NCI-H2107 treated with DMSO at 0.1 percent for 48 hours (cell line): ENCODE results near the gene FMNL2.

Source experiments
- DNase-seq: peaks from one replicate; lab custom pipeline; 2025; ENCODE audit not compliant: unreplicated experiment; lab: John Stamatoyannopoulos, UW

The FMNL2 gene

DNA sequence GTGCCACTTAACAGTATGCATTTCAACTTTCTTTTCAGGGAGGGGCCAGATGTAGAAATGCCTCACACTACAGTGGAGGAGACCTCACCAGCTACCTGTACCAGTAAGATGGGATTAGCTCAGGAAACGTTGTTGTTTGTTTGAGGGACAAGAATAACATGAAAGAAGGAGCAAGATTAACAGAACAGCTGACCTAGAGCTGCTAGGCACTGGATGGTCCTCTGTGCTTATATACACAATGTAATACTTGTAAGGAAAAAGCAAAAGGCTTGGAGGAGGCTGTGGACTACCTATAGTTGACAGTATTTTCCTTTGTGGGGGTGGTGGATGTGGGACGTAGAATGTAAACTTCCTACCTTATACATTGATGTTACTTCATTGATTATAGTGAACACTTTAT lies 154.4 kb downstream of the FMNL2 start:
- DNase-seq, result no peak

- DNase-seq, result no peak
Measured at GRCh38 chr2:152490686-152491455, 155.9 kb downstream of the FMNL2 start.

DNA sequence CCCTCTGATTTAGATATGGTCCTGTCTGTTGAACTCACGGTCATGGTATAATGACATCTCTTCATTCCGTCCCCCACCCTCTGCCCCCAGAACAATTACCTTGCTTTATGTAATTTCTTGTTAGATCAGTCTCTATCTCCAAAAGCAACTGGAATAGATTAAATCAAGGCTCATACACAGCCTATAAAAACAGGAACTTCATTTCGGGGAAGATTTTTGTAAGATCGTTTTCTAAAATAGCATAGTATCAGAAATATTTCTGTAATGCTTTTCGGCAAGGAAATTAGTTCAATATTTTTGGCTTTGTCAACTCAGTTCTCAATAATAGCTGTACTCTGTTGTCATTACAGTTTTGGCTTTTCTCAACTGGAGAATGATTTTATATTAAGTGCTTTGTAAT lies 157.2 kb downstream of the FMNL2 start:
- DNase-seq, result no peak

DNA sequence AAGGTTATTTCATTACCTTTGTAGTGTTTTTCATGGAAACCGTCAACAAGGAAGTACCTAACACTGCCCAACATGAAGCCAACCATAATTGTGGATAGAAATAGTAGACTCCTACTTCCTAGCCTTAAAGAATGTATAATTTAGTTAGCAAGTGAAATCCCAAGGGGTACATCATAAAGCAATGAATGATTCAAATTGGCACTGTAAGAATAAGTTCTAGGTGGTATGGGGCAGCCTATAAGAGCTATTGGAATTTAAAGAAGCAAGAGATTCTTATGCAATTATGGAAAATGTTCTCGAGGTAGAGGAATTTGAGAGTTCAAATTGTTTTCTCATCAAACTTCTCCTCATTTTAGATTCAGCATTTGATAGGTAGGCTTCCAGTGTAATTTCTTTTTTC lies 157.9 kb downstream of the FMNL2 start:
- no peak for DNase-seq

- DNase-seq, result no peak
Measured at GRCh38 chr2:152493417-152493816, 158.4 kb downstream of the FMNL2 start.

GRCh38 chr2:152493945-152494528 lies 159.1 kb downstream of the FMNL2 start:
- DNase-seq, result no peak

GRCh38 chr2:152496371-152496770 lies 161.4 kb downstream of the FMNL2 start:
- DNase-seq, result no peak

GRCh38 chr2:152497481-152498052 lies 162.6 kb downstream of the FMNL2 start:
- no peak for DNase-seq

GRCh38 chr2:152499331-152499816 lies 164.4 kb downstream of the FMNL2 start:
- no peak for DNase-seq

DNA sequence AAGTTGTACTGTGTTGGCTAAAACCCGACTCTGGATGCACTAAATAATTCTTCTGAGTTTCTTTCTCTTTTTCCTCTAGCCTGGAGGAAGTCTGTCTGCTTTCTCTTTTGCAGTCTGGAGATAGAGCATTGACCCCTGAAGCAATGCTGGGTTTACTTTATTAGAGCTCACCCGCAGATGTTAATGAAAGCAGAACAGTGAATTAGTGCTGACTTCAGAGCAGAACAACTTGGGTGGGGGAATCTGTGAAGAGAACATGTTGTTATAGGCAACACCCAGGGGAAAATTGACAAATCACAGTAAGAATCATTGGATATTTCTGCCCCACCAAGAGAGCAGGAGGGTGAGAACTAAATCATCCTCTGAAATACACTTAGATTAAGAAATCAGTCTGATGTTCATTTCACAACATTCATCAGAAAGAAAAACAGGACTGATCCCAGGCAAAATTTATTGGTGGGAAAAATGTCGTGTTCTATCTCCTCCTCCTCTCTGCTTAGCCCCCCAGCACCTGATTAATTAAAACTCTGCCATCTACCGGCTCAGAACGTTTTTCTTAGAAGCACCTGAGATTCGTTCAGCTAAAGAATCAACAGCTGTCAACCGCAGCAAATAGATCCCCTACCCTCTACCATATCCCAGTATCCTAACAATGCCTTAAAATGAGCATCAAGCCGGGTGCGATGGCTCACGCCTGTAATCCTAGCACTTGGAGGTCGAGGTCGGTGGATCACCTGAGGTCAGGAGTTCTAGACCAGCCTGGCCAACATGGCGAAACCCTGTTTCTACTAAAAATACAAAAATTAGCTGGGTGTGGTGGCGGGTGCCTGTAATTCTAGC lies 165.1 kb downstream of the FMNL2 start:
- no peak for DNase-seq

DNA sequence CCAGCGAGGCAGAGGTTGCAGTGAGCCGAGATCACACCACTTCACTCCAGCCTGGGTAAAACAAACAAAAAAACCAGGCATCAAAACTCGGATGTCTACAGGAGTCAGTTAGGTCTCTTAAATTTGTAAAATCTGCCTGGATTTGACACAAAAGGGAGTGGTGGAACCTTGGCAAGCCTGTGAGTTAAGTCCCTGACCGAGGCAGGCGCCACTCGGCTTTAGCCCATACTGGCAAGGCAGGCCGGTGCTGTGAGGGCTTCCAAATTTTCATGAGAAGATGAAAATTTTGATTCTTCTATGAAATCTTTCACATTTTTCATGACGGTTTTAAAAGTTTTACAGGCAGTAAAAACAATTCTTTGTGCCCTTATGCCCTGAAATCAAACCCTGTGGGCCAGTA lies 165.8 kb downstream of the FMNL2 start:
- no peak for DNase-seq

DNA sequence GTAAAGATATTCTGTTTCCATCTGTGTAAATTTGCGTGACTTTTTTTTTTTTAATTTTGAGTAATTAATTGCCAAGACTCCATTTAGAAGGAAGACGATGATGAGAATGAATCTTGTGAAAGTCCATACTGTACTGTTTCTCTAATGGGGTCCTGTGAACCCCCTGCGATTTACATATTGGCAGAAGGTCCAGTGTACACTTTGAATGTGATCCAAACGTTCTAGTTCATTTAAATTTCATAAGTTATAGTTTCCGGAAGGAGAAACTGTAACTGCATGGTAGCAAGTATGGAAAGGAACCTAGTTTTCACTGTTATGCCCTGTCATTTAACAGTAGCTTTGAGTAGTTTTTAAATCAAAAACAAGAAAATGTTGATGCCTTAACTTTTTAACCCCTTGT lies 166.7 kb downstream of the FMNL2 start:
- DNase-seq, result no peak

GRCh38 chr2:152504618-152505017 lies 169.6 kb downstream of the FMNL2 start:
- DNase-seq, result no peak

DNA sequence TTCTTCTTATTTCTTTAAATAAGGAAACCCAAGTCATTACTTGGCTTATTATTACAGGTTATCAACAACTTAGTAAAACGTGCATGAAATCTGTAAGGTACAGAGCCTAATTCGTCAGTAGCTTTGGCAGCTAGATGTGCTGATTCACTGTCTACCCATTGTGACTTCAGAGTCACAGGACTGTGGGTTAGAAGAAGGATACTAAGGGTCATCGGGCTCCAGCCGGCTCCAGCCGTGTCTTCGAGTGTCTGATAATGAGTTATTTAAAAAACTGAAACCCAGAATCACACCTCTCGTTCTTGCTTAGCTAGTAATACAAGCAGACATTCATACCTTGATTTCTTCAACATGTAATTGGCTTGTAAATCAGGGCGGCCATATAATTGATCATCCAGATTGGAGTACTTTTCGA lies 170.5 kb downstream of the FMNL2 start:
- no peak for DNase-seq

DNA sequence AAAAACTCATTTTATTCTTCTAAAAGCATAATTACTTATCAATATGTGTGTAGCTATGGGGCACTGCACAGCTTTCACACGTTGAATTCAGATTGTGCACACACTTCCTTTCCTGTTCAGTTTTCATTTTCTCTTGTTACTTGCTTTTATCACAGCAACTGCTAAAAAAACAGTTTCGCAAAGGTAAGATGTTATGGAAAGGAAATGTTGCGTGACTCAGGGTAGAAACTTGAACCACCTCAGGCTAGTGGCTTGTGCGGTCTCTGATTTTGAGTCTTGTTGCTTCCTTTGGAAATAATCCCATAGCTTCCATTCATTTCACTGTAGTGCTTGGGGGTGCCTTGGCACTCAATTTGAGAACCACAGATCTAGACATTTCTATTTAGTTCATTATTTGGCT lies 171.9 kb downstream of the FMNL2 start:
- no peak for DNase-seq

- DNase-seq, result no peak
Measured at GRCh38 chr2:152507907-152508306, 172.9 kb downstream of the FMNL2 start.

DNA sequence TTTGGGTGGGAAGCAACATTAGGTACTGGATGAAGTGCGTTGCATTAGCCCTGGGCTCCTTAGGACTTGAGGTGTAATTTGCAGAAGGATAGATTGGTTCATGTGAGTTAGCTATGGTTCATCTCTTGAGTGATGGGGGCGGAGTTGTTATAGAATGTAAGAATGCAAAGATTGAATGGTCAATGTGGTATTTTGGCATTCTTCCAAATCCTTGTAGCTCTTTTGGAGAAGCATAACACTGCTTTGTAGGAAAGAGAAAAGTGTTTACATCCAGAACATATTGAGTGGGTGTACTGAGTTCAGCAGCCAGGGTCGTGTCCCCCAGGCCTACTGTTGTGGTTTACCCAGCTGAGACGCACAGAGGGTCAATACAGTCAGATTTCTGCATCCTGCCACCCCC lies 173.5 kb downstream of the FMNL2 start:
- no peak for DNase-seq

- DNase-seq, result no peak
Measured at GRCh38 chr2:152509772-152510491, 175.0 kb downstream of the FMNL2 start.

DNA sequence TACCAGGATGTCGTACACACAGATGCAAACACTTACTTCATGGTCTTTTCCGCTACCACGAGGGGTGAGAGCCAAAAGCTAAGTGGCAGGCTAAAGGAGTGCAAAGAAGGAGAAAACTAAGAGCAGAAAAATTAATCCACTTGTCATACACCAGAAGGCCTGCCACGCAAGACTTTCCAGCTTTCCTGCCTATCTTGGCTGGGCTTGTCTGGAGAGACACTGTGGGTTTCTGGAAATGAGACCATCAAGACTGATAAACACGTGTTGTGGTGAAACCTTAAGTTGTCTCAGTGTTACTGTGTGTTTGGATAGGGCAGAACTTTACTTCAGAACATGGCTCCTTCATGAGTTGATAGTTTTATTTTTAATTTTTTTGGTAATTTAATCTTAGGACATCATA lies 175.6 kb downstream of the FMNL2 start:
- DNase-seq, result no peak

- no peak for DNase-seq
Measured at GRCh38 chr2:152511981-152512380, 177.0 kb downstream of the FMNL2 start.

GRCh38 chr2:152513029-152513428 lies 178.1 kb downstream of the FMNL2 start:
- no peak for DNase-seq
